Neural progenitor cell (in vitro differentiated cells): ENCODE results near the gene GRK7.
A peak's percentile ranks its signal among the peaks of the same experiment; 100 is the strongest.

ENCODE experiments used
- CTCF ChIP-seq: fragments of 200-600 bp; sonication (generic); IDR thresholded peaks from 2 replicates; pipeline ENCODE4 v1.5.1; 2017; ENCODE audit warnings: antibody characterized with exemption, mild to moderate bottlenecking
- EZH2 ChIP-seq: fragments of 200-600 bp; sonication (generic); IDR thresholded peaks from 2 replicates; pipeline ENCODE4 v1.6.1; 2017; ENCODE audit warnings: antibody characterized with exemption, mild to moderate bottlenecking, moderate library complexity
- EZH2phosphoT487 ChIP-seq: fragments of 200-600 bp; sonication (generic); IDR thresholded peaks from 2 replicates; pipeline ENCODE4 v1.6.1; 2017; ENCODE audit warnings: antibody characterized with exemption

- TF ChIP-seq CTCF = peak; percentile 93
- TF ChIP-seq EZH2phosphoT487 = no peak
- TF ChIP-seq EZH2 = no peak
Measured at GRCh38 chr3:141738022-141738890, 25.0 kb upstream of the GRK7 start, which contains the start of gene RNF7.
